ENCODE data around the gene DCDC2B. TPM values are rescaled to one million over a fixed set of nuclear protein-coding genes. Genes with fewer than 3 reads are reported as not detected.

Gene DCDC2B
- total RNA-seq, 1 experiment from 2014 or later = not detected

DNA sequence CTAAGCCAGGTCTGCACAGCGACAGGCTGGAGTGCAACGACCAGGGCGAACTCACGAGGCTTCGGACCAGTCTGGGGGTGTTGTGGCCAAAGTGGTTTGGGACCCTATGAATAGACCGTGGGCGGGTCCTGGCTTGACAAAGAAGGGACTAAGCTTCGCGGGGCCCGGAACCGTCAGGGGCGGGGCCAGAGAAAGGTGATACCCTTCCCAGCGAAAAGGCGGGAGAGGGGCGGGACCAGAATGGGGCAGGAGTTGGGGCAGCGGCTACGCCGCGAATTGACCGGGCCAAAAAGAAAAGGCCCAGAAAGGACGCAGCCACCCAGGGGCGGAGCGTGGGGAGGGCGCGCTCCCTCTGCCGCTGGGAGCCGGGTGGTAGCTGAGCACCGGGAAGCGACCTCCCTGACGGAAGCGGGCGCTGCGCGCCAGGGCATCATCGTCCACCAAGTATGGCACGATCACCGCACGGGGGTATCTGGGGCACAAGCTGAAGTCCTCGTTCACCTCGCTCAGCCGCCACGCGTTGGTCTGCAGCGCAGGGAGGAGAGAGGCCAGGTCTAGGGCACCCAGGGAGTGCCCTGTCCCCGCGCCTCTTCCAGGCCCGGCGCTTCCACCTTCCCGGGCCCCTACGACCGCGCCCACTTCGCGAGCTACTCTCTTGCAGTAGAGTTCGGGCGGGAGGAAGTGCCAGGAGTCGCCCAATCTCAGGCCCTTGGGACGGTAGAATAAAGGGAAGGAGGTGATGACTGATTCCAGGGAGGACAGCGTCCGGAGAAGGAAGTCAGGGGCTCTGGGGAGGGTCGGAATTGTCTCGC, 31.5 kb downstream of the DCDC2B start (continued):
- TF ChIP-seq, protein P1, sequence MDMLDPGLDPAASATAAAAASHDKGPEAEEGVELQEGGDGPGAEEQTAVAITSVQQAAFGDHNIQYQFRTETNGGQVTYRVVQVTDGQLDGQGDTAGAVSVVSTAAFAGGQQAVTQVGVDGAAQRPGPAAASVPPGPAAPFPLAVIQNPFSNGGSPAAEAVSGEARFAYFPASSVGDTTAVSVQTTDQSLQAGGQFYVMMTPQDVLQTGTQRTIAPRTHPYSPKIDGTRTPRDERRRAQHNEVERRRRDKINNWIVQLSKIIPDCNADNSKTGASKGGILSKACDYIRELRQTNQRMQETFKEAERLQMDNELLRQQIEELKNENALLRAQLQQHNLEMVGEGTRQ (CRISPR knock-in tag; IDR thresholded peaks at IDR 0.05) = no peak
- TF ChIP-seq, protein P2, sequence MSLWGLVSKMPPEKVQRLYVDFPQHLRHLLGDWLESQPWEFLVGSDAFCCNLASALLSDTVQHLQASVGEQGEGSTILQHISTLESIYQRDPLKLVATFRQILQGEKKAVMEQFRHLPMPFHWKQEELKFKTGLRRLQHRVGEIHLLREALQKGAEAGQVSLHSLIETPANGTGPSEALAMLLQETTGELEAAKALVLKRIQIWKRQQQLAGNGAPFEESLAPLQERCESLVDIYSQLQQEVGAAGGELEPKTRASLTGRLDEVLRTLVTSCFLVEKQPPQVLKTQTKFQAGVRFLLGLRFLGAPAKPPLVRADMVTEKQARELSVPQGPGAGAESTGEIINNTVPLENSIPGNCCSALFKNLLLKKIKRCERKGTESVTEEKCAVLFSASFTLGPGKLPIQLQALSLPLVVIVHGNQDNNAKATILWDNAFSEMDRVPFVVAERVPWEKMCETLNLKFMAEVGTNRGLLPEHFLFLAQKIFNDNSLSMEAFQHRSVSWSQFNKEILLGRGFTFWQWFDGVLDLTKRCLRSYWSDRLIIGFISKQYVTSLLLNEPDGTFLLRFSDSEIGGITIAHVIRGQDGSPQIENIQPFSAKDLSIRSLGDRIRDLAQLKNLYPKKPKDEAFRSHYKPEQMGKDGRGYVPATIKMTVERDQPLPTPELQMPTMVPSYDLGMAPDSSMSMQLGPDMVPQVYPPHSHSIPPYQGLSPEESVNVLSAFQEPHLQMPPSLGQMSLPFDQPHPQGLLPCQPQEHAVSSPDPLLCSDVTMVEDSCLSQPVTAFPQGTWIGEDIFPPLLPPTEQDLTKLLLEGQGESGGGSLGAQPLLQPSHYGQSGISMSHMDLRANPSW (CRISPR knock-in tag; conservative IDR thresholded peaks at IDR 0.05; ENCODE audit: low read depth) = no peak
- 0 out of 2 replicates have a peak, but pooled peaks have one; percentile 66 for TF ChIP-seq FOXP1 (CRISPR knock-in tag; IDR thresholded peaks at IDR 0.05; ENCODE audit: borderline replicate concordance)
- peak; percentile 42 for TF ChIP-seq ZNF121 (CRISPR knock-in tag; IDR thresholded peaks at IDR 0.05)
- TF ChIP-seq, protein P3, sequence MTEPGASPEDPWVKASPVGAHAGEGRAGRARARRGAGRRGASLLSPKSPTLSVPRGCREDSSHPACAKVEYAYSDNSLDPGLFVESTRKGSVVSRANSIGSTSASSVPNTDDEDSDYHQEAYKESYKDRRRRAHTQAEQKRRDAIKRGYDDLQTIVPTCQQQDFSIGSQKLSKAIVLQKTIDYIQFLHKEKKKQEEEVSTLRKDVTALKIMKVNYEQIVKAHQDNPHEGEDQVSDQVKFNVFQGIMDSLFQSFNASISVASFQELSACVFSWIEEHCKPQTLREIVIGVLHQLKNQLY (CRISPR knock-in tag; IDR thresholded peaks at IDR 0.05) = no peak
- TF ChIP-seq CBFB (CRISPR knock-in tag; IDR thresholded peaks at IDR 0.05; ENCODE audit: low read depth) = 0 out of 2 replicates have a peak, but pooled peaks have one; percentile 47
- TF ChIP-seq TP53 (CRISPR knock-in tag; IDR thresholded peaks at IDR 0.05) = peak; percentile 91
- TF ChIP-seq TEAD1 (CRISPR knock-in tag; IDR thresholded peaks at IDR 0.05) = 0 out of 2 replicates have a peak, but pooled peaks have one; percentile 45
- TF ChIP-seq KAT7 (CRISPR knock-in tag; IDR thresholded peaks at IDR 0.05; ENCODE audit: borderline replicate concordance) = 0 out of 2 replicates have a peak, but pooled peaks have one; percentile 48
- TF ChIP-seq, protein P4, sequence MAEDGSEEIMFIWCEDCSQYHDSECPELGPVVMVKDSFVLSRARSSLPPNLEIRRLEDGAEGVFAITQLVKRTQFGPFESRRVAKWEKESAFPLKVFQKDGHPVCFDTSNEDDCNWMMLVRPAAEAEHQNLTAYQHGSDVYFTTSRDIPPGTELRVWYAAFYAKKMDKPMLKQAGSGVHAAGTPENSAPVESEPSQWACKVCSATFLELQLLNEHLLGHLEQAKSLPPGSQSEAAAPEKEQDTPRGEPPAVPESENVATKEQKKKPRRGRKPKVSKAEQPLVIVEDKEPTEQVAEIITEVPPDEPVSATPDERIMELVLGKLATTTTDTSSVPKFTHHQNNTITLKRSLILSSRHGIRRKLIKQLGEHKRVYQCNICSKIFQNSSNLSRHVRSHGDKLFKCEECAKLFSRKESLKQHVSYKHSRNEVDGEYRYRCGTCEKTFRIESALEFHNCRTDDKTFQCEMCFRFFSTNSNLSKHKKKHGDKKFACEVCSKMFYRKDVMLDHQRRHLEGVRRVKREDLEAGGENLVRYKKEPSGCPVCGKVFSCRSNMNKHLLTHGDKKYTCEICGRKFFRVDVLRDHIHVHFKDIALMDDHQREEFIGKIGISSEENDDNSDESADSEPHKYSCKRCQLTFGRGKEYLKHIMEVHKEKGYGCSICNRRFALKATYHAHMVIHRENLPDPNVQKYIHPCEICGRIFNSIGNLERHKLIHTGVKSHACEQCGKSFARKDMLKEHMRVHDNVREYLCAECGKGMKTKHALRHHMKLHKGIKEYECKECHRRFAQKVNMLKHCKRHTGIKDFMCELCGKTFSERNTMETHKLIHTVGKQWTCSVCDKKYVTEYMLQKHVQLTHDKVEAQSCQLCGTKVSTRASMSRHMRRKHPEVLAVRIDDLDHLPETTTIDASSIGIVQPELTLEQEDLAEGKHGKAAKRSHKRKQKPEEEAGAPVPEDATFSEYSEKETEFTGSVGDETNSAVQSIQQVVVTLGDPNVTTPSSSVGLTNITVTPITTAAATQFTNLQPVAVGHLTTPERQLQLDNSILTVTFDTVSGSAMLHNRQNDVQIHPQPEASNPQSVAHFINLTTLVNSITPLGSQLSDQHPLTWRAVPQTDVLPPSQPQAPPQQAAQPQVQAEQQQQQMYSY (CRISPR knock-in tag; IDR thresholded peaks at IDR 0.05) = peak; percentile 88
- no peak for TF ChIP-seq CREB1 (CRISPR knock-in tag; IDR thresholded peaks at IDR 0.05)
- TF ChIP-seq, protein P5, sequence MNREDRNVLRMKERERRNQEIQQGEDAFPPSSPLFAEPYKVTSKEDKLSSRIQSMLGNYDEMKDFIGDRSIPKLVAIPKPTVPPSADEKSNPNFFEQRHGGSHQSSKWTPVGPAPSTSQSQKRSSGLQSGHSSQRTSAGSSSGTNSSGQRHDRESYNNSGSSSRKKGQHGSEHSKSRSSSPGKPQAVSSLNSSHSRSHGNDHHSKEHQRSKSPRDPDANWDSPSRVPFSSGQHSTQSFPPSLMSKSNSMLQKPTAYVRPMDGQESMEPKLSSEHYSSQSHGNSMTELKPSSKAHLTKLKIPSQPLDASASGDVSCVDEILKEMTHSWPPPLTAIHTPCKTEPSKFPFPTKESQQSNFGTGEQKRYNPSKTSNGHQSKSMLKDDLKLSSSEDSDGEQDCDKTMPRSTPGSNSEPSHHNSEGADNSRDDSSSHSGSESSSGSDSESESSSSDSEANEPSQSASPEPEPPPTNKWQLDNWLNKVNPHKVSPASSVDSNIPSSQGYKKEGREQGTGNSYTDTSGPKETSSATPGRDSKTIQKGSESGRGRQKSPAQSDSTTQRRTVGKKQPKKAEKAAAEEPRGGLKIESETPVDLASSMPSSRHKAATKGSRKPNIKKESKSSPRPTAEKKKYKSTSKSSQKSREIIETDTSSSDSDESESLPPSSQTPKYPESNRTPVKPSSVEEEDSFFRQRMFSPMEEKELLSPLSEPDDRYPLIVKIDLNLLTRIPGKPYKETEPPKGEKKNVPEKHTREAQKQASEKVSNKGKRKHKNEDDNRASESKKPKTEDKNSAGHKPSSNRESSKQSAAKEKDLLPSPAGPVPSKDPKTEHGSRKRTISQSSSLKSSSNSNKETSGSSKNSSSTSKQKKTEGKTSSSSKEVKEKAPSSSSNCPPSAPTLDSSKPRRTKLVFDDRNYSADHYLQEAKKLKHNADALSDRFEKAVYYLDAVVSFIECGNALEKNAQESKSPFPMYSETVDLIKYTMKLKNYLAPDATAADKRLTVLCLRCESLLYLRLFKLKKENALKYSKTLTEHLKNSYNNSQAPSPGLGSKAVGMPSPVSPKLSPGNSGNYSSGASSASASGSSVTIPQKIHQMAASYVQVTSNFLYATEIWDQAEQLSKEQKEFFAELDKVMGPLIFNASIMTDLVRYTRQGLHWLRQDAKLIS (CRISPR knock-in tag; IDR thresholded peaks at IDR 0.05; ENCODE audit: borderline replicate concordance) = no peak; the same call in 1 of the 2 replicates
- TF ChIP-seq, protein P6, sequence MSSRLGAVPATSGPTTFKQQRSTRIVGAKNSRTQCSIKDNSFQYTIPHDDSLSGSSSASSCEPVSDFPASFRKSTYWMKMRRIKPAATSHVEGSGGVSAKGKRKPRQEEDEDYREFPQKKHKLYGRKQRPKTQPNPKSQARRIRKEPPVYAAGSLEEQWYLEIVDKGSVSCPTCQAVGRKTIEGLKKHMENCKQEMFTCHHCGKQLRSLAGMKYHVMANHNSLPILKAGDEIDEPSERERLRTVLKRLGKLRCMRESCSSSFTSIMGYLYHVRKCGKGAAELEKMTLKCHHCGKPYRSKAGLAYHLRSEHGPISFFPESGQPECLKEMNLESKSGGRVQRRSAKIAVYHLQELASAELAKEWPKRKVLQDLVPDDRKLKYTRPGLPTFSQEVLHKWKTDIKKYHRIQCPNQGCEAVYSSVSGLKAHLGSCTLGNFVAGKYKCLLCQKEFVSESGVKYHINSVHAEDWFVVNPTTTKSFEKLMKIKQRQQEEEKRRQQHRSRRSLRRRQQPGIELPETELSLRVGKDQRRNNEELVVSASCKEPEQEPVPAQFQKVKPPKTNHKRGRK (CRISPR knock-in tag; IDR thresholded peaks at IDR 0.05; ENCODE audit: borderline replicate concordance) = no peak
- no peak for TF ChIP-seq ZNF317 (CRISPR knock-in tag; IDR thresholded peaks at IDR 0.05; ENCODE audit: borderline replicate concordance, low read depth)
- peak; percentile 16; the same call in 1 of the 2 replicates for TF ChIP-seq FOXK1 (CRISPR knock-in tag; IDR thresholded peaks at IDR 0.05)
- no peak for TF ChIP-seq JUN (CRISPR knock-in tag; IDR thresholded peaks at IDR 0.05)
- TF ChIP-seq, protein P7, sequence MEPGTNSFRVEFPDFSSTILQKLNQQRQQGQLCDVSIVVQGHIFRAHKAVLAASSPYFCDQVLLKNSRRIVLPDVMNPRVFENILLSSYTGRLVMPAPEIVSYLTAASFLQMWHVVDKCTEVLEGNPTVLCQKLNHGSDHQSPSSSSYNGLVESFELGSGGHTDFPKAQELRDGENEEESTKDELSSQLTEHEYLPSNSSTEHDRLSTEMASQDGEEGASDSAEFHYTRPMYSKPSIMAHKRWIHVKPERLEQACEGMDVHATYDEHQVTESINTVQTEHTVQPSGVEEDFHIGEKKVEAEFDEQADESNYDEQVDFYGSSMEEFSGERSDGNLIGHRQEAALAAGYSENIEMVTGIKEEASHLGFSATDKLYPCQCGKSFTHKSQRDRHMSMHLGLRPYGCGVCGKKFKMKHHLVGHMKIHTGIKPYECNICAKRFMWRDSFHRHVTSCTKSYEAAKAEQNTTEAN (CRISPR knock-in tag; IDR thresholded peaks at IDR 0.05) = peak; percentile 62; the same call in 1 of the 2 replicates
- TF ChIP-seq MYBL2 (CRISPR knock-in tag; IDR thresholded peaks at IDR 0.05) = peak; percentile 84
- TF ChIP-seq, protein P8, sequence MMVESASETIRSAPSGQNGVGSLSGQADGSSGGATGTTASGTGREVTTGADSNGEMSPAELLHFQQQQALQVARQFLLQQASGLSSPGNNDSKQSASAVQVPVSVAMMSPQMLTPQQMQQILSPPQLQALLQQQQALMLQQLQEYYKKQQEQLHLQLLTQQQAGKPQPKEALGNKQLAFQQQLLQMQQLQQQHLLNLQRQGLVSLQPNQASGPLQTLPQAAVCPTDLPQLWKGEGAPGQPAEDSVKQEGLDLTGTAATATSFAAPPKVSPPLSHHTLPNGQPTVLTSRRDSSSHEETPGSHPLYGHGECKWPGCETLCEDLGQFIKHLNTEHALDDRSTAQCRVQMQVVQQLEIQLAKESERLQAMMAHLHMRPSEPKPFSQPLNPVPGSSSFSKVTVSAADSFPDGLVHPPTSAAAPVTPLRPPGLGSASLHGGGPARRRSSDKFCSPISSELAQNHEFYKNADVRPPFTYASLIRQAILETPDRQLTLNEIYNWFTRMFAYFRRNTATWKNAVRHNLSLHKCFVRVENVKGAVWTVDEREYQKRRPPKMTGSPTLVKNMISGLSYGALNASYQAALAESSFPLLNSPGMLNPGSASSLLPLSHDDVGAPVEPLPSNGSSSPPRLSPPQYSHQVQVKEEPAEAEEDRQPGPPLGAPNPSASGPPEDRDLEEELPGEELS (CRISPR knock-in tag; IDR thresholded peaks at IDR 0.05) = peak; percentile 66; the same call in 1 of the 2 replicates
- TF ChIP-seq TEAD4 (CRISPR knock-in tag; IDR thresholded peaks at IDR 0.05) = 0 out of 2 replicates have a peak, but pooled peaks have one; percentile 49
